Panc1 (cell line): Measurements from ENCODE around the gene DYNC1LI1.

Source experiments
- CTCF ChIP-seq: fragments of 450-650 bp; IDR thresholded peaks from 2 replicates; pipeline ENCODE4 v1.5.1; 2017; ENCODE audit warnings: mild to moderate bottlenecking
- POLR2AphosphoS5 ChIP-seq: IDR thresholded peaks from 2 replicates; pipeline ENCODE4 v1.6.1; 2012; ENCODE audit warnings: mild to moderate bottlenecking, low read depth, low read length, moderate library complexity
- SIN3A ChIP-seq: IDR thresholded peaks from 2 replicates; pipeline ENCODE4 v1.6.1; 2012; ENCODE audit warnings: low read depth, mild to moderate bottlenecking, low read length, moderate library complexity, borderline replicate concordance; ENCODE audit not compliant: insufficient read depth
- TF ChIP-seq, protein P1 (sequence below), 2 experiments: IDR thresholded peaks; 2 replicates each; pipeline ENCODE4 v1.6.1; 2011 to 2012; ENCODE audit warnings: low read depth in 2 of 2, control low read depth in 1 of 2, low read length in 1 of 2, mild to moderate bottlenecking in 1 of 2, moderate library complexity in 1 of 2; ENCODE audit not compliant: insufficient read depth in 1 of 2

DNA sequence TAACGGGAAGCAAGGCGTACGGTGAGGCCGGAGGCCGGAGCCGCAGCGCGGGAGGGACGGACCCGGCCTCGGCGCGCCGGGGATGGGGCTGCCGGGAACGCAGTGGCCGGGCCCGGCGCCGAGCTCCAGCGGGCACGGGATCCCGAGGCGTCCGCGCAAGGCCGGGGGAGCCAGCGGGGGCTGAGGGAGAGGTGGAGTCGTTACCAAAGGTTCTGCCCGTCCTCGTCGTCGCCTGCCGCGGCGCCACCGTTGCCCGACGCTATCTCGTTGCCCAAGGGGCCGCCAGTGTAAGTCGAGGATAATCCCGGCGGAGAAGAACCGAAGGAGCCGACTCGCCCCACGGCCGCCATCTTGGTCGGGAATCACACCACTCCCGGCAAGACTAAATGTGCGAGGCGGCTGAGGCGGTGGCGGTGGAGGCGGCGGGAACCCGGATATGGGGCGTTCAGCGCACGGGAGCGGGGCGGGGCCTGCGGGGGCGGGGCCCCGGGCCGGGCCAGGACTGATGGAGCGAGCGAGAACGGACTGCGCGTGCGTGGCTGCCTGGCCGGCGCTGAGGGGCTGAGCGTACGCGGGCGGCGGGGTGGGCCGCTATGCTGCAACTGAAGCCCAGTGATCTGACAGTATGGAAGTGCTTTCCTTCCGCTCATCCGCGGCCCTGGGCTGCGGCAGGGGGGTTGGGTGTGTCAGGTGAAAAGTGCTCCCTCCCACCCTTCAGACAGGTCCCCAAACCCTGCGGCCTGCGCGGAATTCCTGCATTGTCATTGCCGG, at the start of gene DYNC1LI1:
- TF ChIP-seq POLR2AphosphoS5 = peak; percentile 85
- TF ChIP-seq SIN3A = 0 out of 2 replicates have a peak, but pooled peaks have one; percentile 45
- no peak for TF ChIP-seq CTCF
- TF ChIP-seq, protein P1, sequence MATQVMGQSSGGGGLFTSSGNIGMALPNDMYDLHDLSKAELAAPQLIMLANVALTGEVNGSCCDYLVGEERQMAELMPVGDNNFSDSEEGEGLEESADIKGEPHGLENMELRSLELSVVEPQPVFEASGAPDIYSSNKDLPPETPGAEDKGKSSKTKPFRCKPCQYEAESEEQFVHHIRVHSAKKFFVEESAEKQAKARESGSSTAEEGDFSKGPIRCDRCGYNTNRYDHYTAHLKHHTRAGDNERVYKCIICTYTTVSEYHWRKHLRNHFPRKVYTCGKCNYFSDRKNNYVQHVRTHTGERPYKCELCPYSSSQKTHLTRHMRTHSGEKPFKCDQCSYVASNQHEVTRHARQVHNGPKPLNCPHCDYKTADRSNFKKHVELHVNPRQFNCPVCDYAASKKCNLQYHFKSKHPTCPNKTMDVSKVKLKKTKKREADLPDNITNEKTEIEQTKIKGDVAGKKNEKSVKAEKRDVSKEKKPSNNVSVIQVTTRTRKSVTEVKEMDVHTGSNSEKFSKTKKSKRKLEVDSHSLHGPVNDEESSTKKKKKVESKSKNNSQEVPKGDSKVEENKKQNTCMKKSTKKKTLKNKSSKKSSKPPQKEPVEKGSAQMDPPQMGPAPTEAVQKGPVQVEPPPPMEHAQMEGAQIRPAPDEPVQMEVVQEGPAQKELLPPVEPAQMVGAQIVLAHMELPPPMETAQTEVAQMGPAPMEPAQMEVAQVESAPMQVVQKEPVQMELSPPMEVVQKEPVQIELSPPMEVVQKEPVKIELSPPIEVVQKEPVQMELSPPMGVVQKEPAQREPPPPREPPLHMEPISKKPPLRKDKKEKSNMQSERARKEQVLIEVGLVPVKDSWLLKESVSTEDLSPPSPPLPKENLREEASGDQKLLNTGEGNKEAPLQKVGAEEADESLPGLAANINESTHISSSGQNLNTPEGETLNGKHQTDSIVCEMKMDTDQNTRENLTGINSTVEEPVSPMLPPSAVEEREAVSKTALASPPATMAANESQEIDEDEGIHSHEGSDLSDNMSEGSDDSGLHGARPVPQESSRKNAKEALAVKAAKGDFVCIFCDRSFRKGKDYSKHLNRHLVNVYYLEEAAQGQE (IDR thresholded peaks at IDR 0.05; ENCODE audit: insufficient read depth in 1 of 2, low read depth in 2 of 2, low read length in 1 of 2) = no peak
